GM12874 (cell line): ENCODE data around the gene PRRX2.

Source experiments
- TF ChIP-seq, protein P1 (sequence below): IDR thresholded peaks from 2 replicates; pipeline ENCODE4 v1.5.1; 2011; ENCODE audit warnings: low read depth, mild to moderate bottlenecking, control low read depth, low read length, moderate library complexity; ENCODE audit not compliant: insufficient read depth

PRRX2 gene

DNA sequence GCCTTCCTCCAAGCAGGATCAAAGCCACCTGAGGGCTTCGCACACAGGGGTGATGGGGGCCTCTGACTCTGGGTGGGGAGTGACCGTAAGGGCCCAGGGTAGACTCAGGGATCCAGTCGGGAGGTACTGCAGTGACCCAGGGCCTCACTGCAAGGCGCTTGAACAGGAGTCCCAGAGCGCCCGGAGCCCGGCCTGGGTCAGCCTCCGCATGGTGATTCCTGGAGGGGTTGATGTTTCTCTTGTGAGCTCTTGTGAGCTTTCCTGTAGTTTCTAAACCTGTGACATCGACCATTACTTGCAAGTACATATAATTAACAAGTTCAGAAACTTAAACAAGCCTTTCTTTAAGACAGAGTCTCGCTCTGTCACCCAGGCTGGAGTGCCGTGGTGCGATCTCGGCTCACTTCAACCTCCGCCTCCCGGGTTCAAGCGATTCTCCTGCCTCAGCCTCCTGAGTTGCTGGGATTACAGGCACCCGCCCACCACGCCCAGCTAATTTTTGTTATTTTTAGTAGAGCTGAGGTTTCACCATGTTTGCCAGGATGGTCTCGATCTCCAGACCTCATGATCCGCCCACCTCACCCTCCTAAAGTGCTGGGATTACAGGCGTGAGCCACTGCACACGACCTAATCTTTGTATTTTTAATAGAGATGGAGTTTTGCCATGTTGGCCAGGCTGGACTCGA, 67.6 kb downstream of the PRRX2 start:
- TF ChIP-seq, protein P1, sequence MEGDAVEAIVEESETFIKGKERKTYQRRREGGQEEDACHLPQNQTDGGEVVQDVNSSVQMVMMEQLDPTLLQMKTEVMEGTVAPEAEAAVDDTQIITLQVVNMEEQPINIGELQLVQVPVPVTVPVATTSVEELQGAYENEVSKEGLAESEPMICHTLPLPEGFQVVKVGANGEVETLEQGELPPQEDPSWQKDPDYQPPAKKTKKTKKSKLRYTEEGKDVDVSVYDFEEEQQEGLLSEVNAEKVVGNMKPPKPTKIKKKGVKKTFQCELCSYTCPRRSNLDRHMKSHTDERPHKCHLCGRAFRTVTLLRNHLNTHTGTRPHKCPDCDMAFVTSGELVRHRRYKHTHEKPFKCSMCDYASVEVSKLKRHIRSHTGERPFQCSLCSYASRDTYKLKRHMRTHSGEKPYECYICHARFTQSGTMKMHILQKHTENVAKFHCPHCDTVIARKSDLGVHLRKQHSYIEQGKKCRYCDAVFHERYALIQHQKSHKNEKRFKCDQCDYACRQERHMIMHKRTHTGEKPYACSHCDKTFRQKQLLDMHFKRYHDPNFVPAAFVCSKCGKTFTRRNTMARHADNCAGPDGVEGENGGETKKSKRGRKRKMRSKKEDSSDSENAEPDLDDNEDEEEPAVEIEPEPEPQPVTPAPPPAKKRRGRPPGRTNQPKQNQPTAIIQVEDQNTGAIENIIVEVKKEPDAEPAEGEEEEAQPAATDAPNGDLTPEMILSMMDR, result no peak

DNA sequence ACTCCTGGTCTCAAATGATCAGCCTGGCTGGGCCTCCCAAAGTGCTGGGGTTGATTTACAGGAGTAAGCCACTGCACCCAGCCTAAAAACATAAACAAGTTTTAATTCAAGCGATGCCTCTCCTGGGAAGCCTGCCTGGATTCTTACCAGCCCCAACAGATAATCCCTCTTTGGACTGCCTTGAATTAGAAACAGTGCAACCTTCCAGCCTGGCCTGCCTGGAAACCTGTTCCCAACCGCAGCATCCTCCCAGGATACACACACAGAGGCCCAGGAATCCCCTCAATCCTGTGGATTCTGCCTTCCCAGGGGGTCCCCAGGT, 68.1 kb downstream of the PRRX2 start:
- TF ChIP-seq, protein P1, result no peak

DNA sequence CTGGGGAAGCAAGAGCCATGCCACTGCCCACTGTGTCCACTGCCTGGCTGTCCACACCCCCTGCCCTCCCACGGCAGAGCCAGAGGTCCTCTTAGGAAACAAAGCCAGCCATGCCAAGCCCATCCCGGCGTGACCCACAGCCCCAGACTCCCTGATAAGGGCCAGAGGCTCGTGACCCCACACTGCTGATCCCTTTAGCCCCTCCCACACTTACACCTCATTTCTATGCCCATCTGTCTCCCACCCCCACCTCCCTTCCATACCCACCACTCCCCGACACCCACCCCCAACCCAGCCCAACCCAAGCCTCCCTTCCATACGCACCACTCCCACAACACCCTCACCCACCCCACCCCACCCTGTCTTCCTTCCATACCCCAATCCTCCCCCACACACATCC, 70.1 kb downstream of the PRRX2 start:
- TF ChIP-seq, protein P1, result no peak

DNA sequence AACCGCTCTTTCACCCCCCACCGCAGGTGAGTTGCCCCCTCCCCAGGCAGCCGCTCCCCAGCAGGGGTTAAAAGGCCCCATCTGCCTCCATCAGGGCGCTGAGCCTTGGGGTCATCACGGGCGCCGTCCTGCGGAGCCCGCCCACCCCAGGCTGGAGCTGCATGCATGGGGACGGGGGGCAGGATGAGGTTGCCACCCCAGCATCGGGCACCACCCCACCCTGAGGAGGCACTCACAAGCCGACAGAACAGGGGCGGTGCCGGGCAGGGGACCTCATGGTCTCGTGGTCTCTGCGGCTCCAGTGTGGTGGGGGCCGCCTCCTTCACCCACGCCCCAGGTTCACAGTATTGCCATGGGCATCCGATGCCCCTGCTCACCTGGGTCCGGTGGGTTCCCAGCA, 70.9 kb downstream of the PRRX2 start:
- TF ChIP-seq, protein P1, result no peak

DNA sequence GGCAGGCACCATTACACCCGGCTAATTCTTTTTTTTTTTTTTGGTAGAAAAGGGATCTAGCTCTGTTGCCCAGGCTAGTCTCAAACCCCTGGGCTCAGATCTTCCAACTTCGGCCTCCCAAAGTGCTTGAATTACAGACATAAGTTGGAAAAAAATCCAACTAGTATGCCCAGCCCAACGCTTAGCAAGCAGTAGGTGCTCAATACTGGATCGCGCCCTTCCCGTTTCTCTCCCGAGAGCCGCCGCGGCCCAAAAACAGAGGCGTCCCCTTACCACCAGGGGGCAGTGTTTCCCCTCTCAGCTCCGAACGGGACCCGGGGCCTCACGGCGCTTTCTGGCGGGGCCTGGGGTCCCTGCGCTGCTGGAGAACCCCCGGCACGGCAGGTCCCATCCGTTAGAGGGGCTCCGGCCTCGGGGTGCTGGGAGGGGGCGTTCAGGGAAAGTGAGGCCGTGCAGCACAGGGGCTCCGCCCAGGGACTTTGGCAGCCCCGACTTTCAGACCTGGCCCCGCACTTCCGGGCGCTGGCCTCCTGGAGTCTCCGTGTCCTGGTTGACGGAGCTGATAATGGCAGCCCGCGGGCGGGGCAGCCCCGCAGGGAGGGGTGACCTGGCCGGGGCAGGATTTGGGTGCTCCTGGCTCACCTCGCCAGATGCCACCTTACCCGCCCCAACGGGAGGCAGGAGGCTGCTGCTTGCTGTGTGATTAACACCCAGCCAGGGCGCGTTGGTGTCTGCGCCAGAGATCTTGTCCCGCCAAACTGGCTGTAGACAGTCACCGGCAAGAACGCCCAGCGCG, 72.2 kb downstream of the PRRX2 start:
- TF ChIP-seq, protein P1, result peak; percentile 92

DNA sequence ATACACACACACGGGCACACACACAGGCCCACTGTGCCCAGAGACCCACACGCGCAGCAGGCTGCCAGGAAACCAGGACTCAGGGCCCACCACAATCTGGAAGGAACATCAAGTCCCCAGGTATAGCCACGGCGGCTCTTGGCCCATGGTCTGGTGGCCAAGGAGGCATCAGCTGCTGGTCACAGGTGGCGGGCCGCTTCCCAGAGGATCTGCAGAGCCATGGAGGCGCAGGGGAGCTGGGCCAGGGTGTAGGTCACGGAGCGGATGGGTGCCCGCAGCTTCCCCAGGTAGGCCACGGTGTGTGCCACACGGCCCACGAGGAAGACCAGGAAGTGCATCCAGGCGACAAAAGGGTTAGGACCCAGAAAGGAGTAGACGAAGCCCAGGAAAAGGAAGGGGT, 74.0 kb downstream of the PRRX2 start:
- TF ChIP-seq, protein P1, result no peak

DNA sequence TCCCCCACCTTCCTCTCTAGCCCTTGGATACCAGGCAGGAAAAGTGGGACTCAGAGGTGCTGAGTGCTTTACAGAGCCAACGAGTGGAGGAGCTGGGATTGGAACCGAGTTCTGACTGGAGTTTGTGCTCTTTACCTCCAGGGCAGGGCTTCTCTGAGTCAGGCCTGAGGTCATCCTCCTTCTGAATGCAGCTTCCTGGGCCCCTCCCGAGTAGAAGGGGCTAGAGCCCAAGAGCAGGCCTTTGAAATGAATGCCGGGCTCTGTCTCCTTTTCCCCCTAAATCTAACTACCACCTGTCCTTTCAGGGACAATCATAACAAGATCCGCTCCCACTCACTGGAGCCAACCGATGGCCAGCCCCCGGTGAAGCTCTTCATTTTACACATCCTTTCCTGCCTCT, 74.7 kb downstream of the PRRX2 start:
- TF ChIP-seq, protein P1, result no peak
